ENCODE measurements around the gene ANO2. TPM values are rescaled to one million over a fixed set of nuclear protein-coding genes. Genes with fewer than 3 reads are reported as not detected.

The ANO2 gene
- total and polyA plus RNA-seq, 8 donors = 0.44 to 16.9 (median 3.8) TPM; not detected in 1

DNA sequence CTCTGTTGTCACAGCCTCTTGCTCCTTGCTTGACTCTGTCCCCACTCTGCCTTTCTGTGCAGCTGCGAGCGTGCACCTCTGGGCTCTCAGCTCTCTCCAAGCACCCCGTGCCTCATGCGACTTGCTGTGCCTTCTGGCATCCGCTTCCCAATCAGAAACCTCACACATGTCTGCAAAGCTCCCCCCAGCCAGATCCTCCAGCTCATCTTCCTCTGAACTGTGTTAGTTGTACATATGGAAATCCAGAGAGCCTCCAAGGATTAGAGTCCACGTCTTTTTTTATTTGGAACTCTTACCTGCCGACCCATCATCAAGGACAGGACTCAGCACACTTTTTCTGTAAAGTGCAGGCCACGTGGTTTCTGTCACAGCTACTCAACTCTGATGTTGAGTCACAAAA, 70.5 kb downstream of the ANO2 start:
- TF ChIP-seq EP300 (IDR thresholded peaks at IDR 0.05) (no peak), POLR2A (IDR thresholded peaks at IDR 0.05) (no peak), POLR2AphosphoS5 (IDR thresholded peaks at IDR 0.05) (no peak)
- TF ChIP-seq, protein P1, sequence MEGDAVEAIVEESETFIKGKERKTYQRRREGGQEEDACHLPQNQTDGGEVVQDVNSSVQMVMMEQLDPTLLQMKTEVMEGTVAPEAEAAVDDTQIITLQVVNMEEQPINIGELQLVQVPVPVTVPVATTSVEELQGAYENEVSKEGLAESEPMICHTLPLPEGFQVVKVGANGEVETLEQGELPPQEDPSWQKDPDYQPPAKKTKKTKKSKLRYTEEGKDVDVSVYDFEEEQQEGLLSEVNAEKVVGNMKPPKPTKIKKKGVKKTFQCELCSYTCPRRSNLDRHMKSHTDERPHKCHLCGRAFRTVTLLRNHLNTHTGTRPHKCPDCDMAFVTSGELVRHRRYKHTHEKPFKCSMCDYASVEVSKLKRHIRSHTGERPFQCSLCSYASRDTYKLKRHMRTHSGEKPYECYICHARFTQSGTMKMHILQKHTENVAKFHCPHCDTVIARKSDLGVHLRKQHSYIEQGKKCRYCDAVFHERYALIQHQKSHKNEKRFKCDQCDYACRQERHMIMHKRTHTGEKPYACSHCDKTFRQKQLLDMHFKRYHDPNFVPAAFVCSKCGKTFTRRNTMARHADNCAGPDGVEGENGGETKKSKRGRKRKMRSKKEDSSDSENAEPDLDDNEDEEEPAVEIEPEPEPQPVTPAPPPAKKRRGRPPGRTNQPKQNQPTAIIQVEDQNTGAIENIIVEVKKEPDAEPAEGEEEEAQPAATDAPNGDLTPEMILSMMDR (IDR thresholded peaks at IDR 0.05) = no peak
- Histone ChIP-seq H3K27ac (no peak overlapping the region), H3K9me3 (no peaks in the 10 kb centered on the region), H3K36me3 (no peaks in the 10 kb centered on the region), H3K4me3 (no peak overlapping the region), H3K4me1 (no peaks in the 10 kb centered on the region), H3K27me3 (peaks cover 0 to 9% (median 0%) of the 10 kb centered on the region in 3 donors)
- no peak for DNase-seq
- 75 to 87% (median 84%) methylated on average over 8 of the region's 8 CpGs for WGBS, 5 donors
- intact Hi-C loops (cut with DNase I; ENCODE audit: low total_unique reads) = no loop called here

DNA sequence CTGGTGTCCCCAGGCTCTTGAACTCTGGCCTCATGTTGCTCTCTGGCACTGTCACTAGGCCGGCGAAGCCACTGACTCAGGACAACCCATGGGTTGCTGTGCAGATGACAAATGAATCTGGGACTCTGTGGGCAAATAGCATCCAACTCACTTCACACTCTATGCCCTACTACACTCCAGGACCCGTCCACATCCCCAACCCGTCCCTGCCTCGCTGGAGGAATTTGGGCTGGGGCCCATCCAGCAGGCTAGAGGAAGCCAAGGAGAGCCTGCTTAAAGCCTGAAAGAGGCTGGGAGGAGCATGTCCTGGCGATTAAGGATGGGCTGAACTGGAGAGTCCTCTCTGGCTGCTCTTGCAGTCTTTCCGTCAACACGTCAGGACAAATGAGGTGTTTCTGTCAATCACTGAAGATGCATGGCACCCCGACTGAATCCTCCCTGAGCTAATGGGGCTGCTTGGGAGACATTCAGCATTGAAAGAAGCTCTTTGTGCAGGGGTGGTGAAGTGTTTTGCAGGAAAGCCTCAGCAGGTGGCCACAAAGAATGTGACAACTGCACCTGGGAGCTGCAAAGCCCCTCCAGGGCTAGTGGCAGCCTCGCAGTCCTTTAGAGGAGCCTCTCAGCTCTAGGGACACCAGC, 71.7 kb downstream of the ANO2 start:
- intact Hi-C loops (cut with DNase I; ENCODE audit: low total_unique reads) = no loop called here
- H3K27me3 ChIP-seq = peaks cover 0 to 9% (median 0%) of the 10 kb centered on the region in 3 donors
- no peaks in the 10 kb centered on the region for H3K9me3 ChIP-seq
- no peaks in the 10 kb centered on the region for H3K36me3 ChIP-seq
- no peak for TF ChIP-seq POLR2A (IDR thresholded peaks at IDR 0.05)
- TF ChIP-seq EP300 (IDR thresholded peaks at IDR 0.05) = no peak
- TF ChIP-seq, protein P1 (IDR thresholded peaks at IDR 0.05) = no peak
- TF ChIP-seq POLR2AphosphoS5 (IDR thresholded peaks at IDR 0.05) = no peak
- H3K4me1 ChIP-seq = no peaks in the 10 kb centered on the region
- H3K4me3 ChIP-seq = no peak overlapping the region
- no peak for DNase-seq
- H3K27ac ChIP-seq = no peak overlapping the region
- 56 to 65% (median 57%) methylated on average over 10 of the region's 10 CpGs for WGBS, 5 donors

DNA sequence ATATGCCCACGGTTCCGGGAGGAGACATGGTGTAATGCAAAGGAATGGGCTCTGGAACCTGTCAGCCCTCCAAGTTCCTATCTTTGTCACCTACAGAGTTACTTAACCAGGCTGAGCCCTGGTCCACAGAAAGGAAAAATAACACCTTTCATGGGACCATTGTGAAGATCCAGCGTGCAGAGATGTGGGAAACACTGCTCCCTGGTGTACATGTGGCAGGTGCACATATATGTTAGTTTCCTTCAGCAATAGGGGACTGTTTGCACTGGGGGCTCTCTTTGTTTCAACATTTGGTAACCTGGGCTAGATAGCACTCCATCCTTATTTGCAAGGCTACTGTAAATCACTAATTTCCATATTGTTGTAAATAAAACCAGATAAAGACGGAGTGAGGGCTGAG, 72.3 kb downstream of the ANO2 start:
- no peak for TF ChIP-seq EP300 (IDR thresholded peaks at IDR 0.05)
- no peak for TF ChIP-seq POLR2AphosphoS5 (IDR thresholded peaks at IDR 0.05)
- TF ChIP-seq POLR2A (IDR thresholded peaks at IDR 0.05) = no peak
- TF ChIP-seq, protein P1 (IDR thresholded peaks at IDR 0.05) = no peak
- H3K4me3 ChIP-seq = no peak overlapping the region
- peak in 1 of 2 donors; percentile 39 for DNase-seq

DNA sequence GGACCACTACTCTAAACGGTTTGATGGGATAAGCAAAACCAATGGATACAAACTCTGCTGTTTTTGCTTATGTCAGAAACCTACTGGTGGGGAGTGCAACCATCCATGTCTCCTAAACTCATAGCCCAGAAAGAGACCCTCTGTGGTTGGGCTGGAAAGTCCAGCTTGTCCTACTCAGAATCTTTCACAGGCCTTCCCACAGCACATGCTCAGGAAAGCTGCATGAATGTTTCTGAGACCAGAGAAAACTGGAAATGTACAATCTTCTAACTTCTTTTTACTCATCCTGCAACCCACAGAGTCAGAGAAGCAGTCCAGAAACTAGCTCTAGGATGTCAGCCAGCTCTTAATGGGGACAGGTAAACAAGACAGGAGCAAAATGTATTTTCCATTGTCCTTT, 73.3 kb downstream of the ANO2 start:
- peaks cover 0 to 9% (median 0%) of the 10 kb centered on the region in 3 donors for H3K27me3 ChIP-seq
- H3K4me1 ChIP-seq = no peaks in the 10 kb centered on the region
- H3K27ac ChIP-seq = no peak overlapping the region
- H3K4me3 ChIP-seq = no peak overlapping the region
- H3K9me3 ChIP-seq = no peaks in the 10 kb centered on the region
- intact Hi-C loops (cut with DNase I; ENCODE audit: low total_unique reads) = no loop called here
- WGBS, 5 donors = 56 to 81% (median 71%) methylated on average over 1 of the region's 1 CpG
- DNase-seq = no peak
- H3K36me3 ChIP-seq = no peaks in the 10 kb centered on the region
- TF ChIP-seq POLR2AphosphoS5 (IDR thresholded peaks at IDR 0.05) (no peak), POLR2A (IDR thresholded peaks at IDR 0.05) (no peak), EP300 (IDR thresholded peaks at IDR 0.05) (no peak)
- TF ChIP-seq, protein P1 (IDR thresholded peaks at IDR 0.05) = no peak

More for the DNA sequence above, 72.3 kb downstream of the ANO2 start:
- 58 to 70% (median 64%) methylated on average over 4 of the region's 4 CpGs for WGBS, 5 donors
- intact Hi-C loops (cut with DNase I; ENCODE audit: low total_unique reads) = no loop called here
- Histone ChIP-seq H3K4me1 (no peaks in the 10 kb centered on the region), H3K36me3 (no peaks in the 10 kb centered on the region), H3K9me3 (no peaks in the 10 kb centered on the region), H3K27me3 (peaks cover 0 to 9% (median 0%) of the 10 kb centered on the region in 3 donors), H3K27ac (no peak overlapping the region)

All from stomach (tissue), 9 donors.